PC-3 (cell line): ENCODE results near the gene PAQR5. TPM values are rescaled to one million over a fixed set of nuclear protein-coding genes. Genes with fewer than 3 reads are reported as not detected.
A peak's percentile ranks its signal among the peaks of the same experiment; 100 is the strongest.

Experiments used
- ATAC-seq: fragments of 200-7000 bp; cut with Tn5 transposase; 2 replicates; pipeline ENCODE4 v1.9.1; 2020; ENCODE audit warnings: mild to moderate bottlenecking, moderate library complexity
- BruUV-seq: library from RNA; stranded (reverse); fragments of 400-500 nt; replicated peaks from 2 replicates; lab custom pipeline; 2021; lab: Mats Ljungman, UMichigan
- CTCF ChIA-PET: fragments of 300-600 bp; sonication (Branson Sonifier 250); formaldehyde crosslinking; loops from one replicate; lab custom pipeline; 2022; ENCODE audit warnings: antibody characterized with exemption; lab: Charles Lee
- POLR2A ChIA-PET: fragments of 300-600 bp; sonication (Branson Sonifier 250); formaldehyde crosslinking; loops from one replicate; lab custom pipeline; 2022; ENCODE audit warnings: antibody characterized with exemption; ENCODE audit not compliant: unreplicated experiment; lab: Charles Lee
- DNase-seq: peaks from one replicate; pipeline ENCODE4 v3.0.0-alpha.2; 2015
- H2AFZ ChIP-seq: fragments of 300-600 bp; sonication (generic); 2 replicates; pipeline ENCODE4 v1.6.0; 2016; ENCODE audit warnings: antibody characterized with exemption, low read length
- H3F3A ChIP-seq: fragments of 300-600 bp; sonication (generic); one replicate; pipeline ENCODE4 v1.6.0; 2017; ENCODE audit warnings: antibody characterized with exemption, low read length, control low read depth, mild to moderate bottlenecking; ENCODE audit not compliant: unreplicated experiment
- H3K27ac ChIP-seq: fragments of 300-600 bp; sonication (generic); 2 replicates; pipeline ENCODE4 v1.5.1; 2016; ENCODE audit warnings: mild to moderate bottlenecking, low read length
- H3K27me3 ChIP-seq: fragments of 300-600 bp; sonication (generic); 2 replicates; pipeline ENCODE4 v1.6.1; 2016; ENCODE audit warnings: low read length, mixed read lengths
- H3K36me3 ChIP-seq: fragments of 300-600 bp; sonication (generic); 2 replicates; pipeline ENCODE4 v1.6.1; 2016; ENCODE audit warnings: low read depth, mixed run types, low read length, mixed read lengths
- H3K4me1 ChIP-seq: fragments of 300-600 bp; sonication (generic); 2 replicates; pipeline ENCODE4 v1.5.1; 2016; ENCODE audit warnings: low read length; ENCODE audit not compliant: insufficient read depth
- H3K4me2 ChIP-seq: fragments of 300-600 bp; sonication (generic); 2 replicates; pipeline ENCODE4 v1.6.0; 2016; ENCODE audit warnings: low read length
- H3K4me3 ChIP-seq: fragments of 300-600 bp; sonication (generic); 2 replicates; pipeline ENCODE4 v1.5.1; 2016; ENCODE audit warnings: mild to moderate bottlenecking, low read length, mixed read lengths
- H3K79me2 ChIP-seq: fragments of 300-600 bp; sonication (generic); 2 replicates; pipeline ENCODE4 v1.6.1; 2017; ENCODE audit warnings: low read length, mixed read lengths
- H3K9ac ChIP-seq: fragments of 300-600 bp; sonication (generic); 2 replicates; pipeline ENCODE4 v1.6.0; 2016; ENCODE audit warnings: mild to moderate bottlenecking, low read length
- H3K9me2 ChIP-seq: fragments of 300-600 bp; sonication (generic); replicated peaks from 2 replicates; pipeline ENCODE4 v1.6.1; 2016; ENCODE audit warnings: mixed run types, low read length, mixed read lengths
- H3K9me3 ChIP-seq: fragments of 300-600 bp; sonication (generic); 2 replicates; pipeline ENCODE4 v1.6.1; 2016; ENCODE audit warnings: low read length, mixed read lengths
- H4K20me1 ChIP-seq: fragments of 300-600 bp; sonication (generic); 2 replicates; pipeline ENCODE4 v1.6.1; 2016; ENCODE audit warnings: low read length, mixed read lengths
- EZH2 ChIP-seq: fragments of 300-600 bp; sonication (generic); IDR thresholded peaks from one replicate; pipeline ENCODE4 v1.6.1; 2017; ENCODE audit warnings: antibody characterized with exemption, mild to moderate bottlenecking, low read length; ENCODE audit not compliant: unreplicated experiment
- EZH2phosphoT487 ChIP-seq: fragments of 300-600 bp; sonication (generic); IDR thresholded peaks from 2 replicates; pipeline ENCODE4 v1.6.1; 2018; ENCODE audit warnings: mild to moderate bottlenecking, antibody characterized with exemption, low read length, borderline replicate concordance
- intact Hi-C: fragments of 100-400 bp; cut with micrococcal nuclease; formaldehyde crosslinking; loops from 2 replicates; pipeline ENCODE4 v1.9.0; 2023
- total RNA-seq: library from RNA; depleted of rRNA; stranded (reverse); fragments of >200 nt; gene quantifications from 2 replicates; pipeline ENCODE4 v1.2.3, GENCODE V29; 2014
- TF ChIP-seq, protein P1 (sequence below): fragments of 300-600 bp; sonication (generic); conservative IDR thresholded peaks from 2 replicates; pipeline ENCODE4 v1.5.1; 2017; ENCODE audit warnings: antibody characterized with exemption, low read depth, mild to moderate bottlenecking, low read length

PAQR5 gene
- total RNA-seq, 1 experiment from 2014 or later: 12.2 TPM

DNA sequence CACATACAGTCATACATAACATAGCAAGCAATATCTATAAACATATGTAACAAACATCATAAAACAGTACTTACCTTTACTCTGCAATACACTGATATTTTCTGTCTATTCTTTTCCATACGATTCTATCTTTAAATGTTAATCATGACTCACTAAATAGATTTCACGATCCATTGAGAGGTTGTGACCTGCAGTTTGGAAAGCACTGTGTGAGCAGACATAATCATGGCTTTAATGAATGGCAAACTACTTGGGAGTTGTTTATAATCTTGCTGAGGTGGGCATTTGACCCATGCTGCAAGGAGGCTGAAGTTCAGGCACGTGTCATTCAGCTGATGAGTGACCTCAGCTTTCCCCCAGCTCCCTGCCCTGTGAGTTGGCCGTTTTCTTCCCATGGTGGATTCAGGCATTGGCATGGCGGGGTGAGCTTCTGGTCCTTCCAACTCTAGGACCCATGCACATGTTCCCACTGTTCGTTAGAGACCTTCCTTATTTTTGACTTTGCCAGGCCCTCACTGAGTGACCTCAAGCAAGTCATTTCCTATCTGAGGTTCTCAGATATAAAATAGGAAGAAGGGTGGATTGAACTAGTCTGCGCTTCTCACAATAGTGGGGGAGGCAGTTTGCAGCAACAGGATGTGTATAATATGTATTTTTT, 41.7 kb downstream of the PAQR5 start:
- Histone ChIP-seq H3K27me3 (no peaks in the 10 kb centered on the region), H3F3A (no peaks in the 10 kb centered on the region), H2AFZ (no peak overlapping the region), H3K9me2 (no peaks in the 10 kb centered on the region), H3K4me1 (peaks cover 50% of the 10 kb centered on the region), H3K9ac (peak overlapping the region; percentile 58), H3K79me2 (no peaks in the 10 kb centered on the region), H4K20me1 (no peaks in the 10 kb centered on the region), H3K4me3 (no peak overlapping the region), H3K9me3 (no peaks in the 10 kb centered on the region), H3K4me2 (peak overlapping the region; percentile 51), H3K27ac (peak overlapping the region; percentile 91), H3K36me3 (no peaks in the 10 kb centered on the region)
- TF ChIP-seq, protein P1, sequence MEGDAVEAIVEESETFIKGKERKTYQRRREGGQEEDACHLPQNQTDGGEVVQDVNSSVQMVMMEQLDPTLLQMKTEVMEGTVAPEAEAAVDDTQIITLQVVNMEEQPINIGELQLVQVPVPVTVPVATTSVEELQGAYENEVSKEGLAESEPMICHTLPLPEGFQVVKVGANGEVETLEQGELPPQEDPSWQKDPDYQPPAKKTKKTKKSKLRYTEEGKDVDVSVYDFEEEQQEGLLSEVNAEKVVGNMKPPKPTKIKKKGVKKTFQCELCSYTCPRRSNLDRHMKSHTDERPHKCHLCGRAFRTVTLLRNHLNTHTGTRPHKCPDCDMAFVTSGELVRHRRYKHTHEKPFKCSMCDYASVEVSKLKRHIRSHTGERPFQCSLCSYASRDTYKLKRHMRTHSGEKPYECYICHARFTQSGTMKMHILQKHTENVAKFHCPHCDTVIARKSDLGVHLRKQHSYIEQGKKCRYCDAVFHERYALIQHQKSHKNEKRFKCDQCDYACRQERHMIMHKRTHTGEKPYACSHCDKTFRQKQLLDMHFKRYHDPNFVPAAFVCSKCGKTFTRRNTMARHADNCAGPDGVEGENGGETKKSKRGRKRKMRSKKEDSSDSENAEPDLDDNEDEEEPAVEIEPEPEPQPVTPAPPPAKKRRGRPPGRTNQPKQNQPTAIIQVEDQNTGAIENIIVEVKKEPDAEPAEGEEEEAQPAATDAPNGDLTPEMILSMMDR: no peak
- TF ChIP-seq EZH2phosphoT487 (no peak), EZH2 (no peak)
- peak; percentile 69 for DNase-seq
- peak; percentile 52 for ATAC-seq
- POLR2A ChIA-PET: no interaction called here
- intact Hi-C loops: no loop called here
- CTCF ChIA-PET: no interaction called here
- no TSS peak for BruUV-seq

DNA sequence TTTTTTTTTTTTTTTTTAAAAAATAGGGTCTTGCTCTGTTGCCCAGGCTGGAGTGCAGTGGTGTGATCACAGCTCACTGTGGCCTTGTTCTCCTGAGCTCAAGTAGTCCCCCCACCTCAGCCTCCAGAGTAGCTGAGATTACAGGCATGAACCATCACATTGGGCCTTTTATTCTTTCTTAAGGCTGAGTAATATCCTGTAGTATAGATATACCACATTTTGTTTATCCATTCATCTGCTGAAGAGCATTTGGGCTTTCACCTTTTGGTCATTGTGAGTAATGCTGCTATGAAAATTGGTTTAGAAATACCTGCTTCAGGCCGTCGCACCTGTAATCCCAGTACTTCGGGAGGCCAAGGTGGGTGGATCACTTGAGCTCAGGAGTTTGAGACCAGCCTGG, 42.6 kb downstream of the PAQR5 start:
- no peaks in the 10 kb centered on the region for H4K20me1 ChIP-seq
- no peak overlapping the region for H2AFZ ChIP-seq
- H3K36me3 ChIP-seq: no peaks in the 10 kb centered on the region
- no peak overlapping the region for H3K4me2 ChIP-seq
- intact Hi-C loops: no loop called here
- no TSS peak for BruUV-seq
- no peaks in the 10 kb centered on the region for H3K27me3 ChIP-seq
- DNase-seq (peak; percentile 86), ATAC-seq (peak; percentile 51)
- H3K27ac ChIP-seq: peak overlapping the region; percentile 91
- H3K9me3 ChIP-seq: no peaks in the 10 kb centered on the region
- H3F3A ChIP-seq: no peaks in the 10 kb centered on the region
- H3K4me1 ChIP-seq: peaks cover 55% of the 10 kb centered on the region
- peak overlapping the region; percentile 58; the same call in 1 of the 2 replicates for H3K9ac ChIP-seq
- TF ChIP-seq EZH2phosphoT487: no peak
- no peak for TF ChIP-seq EZH2
- TF ChIP-seq, protein P1: no peak
- CTCF ChIA-PET: no interaction called here
- H3K79me2 ChIP-seq: no peaks in the 10 kb centered on the region
- POLR2A ChIA-PET: no interaction called here
- H3K4me3 ChIP-seq: no peak overlapping the region
- no peaks in the 10 kb centered on the region for H3K9me2 ChIP-seq

DNA sequence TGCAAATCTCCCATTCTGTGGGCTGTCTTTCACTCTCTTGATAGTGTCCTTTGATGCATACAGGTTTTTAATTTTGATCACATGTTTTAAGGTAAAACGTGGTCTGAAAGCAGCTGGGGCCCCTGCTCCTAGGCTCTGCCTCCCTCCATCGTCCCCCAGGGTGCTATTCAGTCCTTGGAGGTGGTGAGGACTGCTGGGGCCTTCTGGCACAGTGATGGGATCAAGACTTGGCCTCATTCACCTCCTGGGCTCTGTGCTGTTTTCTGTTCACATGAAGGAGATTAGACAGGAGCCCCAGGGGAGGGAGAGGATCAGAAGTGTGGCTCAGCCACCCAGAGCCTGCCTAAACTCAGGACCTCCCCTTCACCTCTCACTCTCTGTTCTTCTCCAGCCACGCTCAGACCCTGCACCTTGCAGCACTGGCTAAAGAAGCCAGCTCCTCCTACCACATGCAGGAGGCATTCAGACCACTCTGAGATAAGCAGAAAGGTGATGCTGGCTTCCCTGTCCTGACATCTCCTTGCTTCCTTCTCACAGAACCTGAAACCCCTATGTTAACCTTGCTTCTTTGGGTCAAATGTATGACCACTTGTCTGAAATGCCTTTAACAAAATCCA, 43.9 kb downstream of the PAQR5 start:
- no peak overlapping the region for H3K27ac ChIP-seq
- ChIA-PET POLR2A (no interaction called here), CTCF (no interaction called here)
- no peaks in the 10 kb centered on the region for H4K20me1 ChIP-seq
- H3K4me1 ChIP-seq: peaks cover 46% of the 10 kb centered on the region
- H3K9me3 ChIP-seq: no peaks in the 10 kb centered on the region
- H3K9me2 ChIP-seq: no peaks in the 10 kb centered on the region
- intact Hi-C loops: no loop called here
- TF ChIP-seq EZH2phosphoT487: no peak
- TF ChIP-seq, protein P1: no peak
- no peak for TF ChIP-seq EZH2
- no peaks in the 10 kb centered on the region for H3K27me3 ChIP-seq
- no peak overlapping the region for H2AFZ ChIP-seq
- BruUV-seq: no TSS peak
- ATAC-seq (no peak), DNase-seq (no peak)
- no peak overlapping the region for H3K4me3 ChIP-seq
- H3K36me3 ChIP-seq: no peaks in the 10 kb centered on the region
- H3K4me2 ChIP-seq: no peak overlapping the region
- no peaks in the 10 kb centered on the region for H3F3A ChIP-seq
- no peak overlapping the region for H3K9ac ChIP-seq
- H3K79me2 ChIP-seq: no peaks in the 10 kb centered on the region
